Measurements from ENCODE around the gene RTL5. TPM values are rescaled to one million over a fixed set of nuclear protein-coding genes. Genes with fewer than 3 reads are reported as not detected.
A peak's percentile ranks its signal among the peaks of the same experiment; 100 is the strongest.

The RTL5 gene
- total and polyA plus RNA-seq, 9 donors, result 3.6 to 17.6 (median 14.4) TPM

DNA sequence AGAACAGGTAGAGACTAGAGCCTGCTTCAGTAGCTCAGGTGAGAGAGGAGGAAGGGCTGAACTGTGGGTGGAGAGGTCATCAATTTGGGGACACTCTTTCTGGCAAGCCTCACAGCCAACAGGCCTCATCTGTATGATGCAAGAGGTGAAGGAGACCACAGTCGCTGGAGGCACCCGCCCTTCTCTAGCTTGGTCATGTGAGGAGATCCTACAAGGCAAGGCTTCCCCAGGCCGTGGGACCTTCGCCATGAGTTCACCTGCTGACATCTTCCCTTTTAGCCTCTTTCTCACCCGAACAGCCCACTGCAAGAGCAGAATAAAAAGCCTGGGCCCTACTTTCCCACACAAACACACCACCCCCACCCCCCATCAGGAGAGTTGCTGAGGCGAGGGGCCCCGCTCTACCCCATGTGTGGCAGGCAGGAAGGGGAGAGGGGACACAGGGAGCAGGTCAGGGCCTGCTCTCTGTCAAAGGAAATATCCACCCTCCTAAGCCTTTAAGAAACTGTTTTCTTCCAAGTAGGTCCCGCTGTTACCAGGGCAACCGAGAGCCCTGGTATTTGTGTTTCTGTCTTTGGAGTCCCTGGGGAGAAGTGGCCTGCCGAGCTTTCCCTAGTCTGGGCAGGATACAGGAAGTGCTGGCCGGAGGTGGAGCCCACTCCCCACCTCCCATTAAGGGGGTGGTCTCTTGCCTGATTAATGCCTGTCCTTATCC is 8.1 kb downstream of the RTL5 start:
- no peak overlapping the region for H3K4me3 ChIP-seq
- DNase-seq, result peak in 1 of 5 donors; percentile 37
- no peak overlapping the region for H3K27ac ChIP-seq
- intact Hi-C loops (cut with DNase I), result no loop called here
- 59 to 77% (median 61%) methylated on average over 10 to 11 of the region's 11 CpGs for WGBS, 3 donors
- H3K36me3 ChIP-seq, result no peaks in the 10 kb centered on the region
- no peaks in the 10 kb centered on the region for H3K4me1 ChIP-seq (ENCODE audit: insufficient read depth)
- H3K27me3 ChIP-seq, result no peaks in the 10 kb centered on the region
- TF ChIP-seq POLR2A (IDR thresholded peaks at IDR 0.05), result no peak
- TF ChIP-seq, protein P1, sequence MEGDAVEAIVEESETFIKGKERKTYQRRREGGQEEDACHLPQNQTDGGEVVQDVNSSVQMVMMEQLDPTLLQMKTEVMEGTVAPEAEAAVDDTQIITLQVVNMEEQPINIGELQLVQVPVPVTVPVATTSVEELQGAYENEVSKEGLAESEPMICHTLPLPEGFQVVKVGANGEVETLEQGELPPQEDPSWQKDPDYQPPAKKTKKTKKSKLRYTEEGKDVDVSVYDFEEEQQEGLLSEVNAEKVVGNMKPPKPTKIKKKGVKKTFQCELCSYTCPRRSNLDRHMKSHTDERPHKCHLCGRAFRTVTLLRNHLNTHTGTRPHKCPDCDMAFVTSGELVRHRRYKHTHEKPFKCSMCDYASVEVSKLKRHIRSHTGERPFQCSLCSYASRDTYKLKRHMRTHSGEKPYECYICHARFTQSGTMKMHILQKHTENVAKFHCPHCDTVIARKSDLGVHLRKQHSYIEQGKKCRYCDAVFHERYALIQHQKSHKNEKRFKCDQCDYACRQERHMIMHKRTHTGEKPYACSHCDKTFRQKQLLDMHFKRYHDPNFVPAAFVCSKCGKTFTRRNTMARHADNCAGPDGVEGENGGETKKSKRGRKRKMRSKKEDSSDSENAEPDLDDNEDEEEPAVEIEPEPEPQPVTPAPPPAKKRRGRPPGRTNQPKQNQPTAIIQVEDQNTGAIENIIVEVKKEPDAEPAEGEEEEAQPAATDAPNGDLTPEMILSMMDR (IDR thresholded peaks at IDR 0.05), result no peak
- no peak for TF ChIP-seq EP300 (IDR thresholded peaks at IDR 0.05)
- no peaks in the 10 kb centered on the region for H3K9me3 ChIP-seq

GRCh38 chrX:72122621-72123337 is 8.9 kb downstream of the RTL5 start:
- no peak for TF ChIP-seq EP300 (IDR thresholded peaks at IDR 0.05)
- TF ChIP-seq POLR2A (IDR thresholded peaks at IDR 0.05), result no peak
- TF ChIP-seq, protein P1 (IDR thresholded peaks at IDR 0.05), result no peak
- DNase-seq, result no peak
- WGBS, 3 donors, result 71 to 73% (median 71%) methylated on average over 6 of the region's 6 CpGs
- no peaks in the 10 kb centered on the region for H3K4me1 ChIP-seq (ENCODE audit: insufficient read depth)
- H3K27me3 ChIP-seq, result no peaks in the 10 kb centered on the region
- no peak overlapping the region for H3K27ac ChIP-seq
- H3K36me3 ChIP-seq, result no peaks in the 10 kb centered on the region
- no peaks in the 10 kb centered on the region for H3K9me3 ChIP-seq
- intact Hi-C loops (cut with DNase I), result no loop called here
- H3K4me3 ChIP-seq, result no peak overlapping the region

- Histone ChIP-seq H3K9me3 (no peaks in the 10 kb centered on the region), H3K4me3 (no peak overlapping the region), H3K27me3 (no peaks in the 10 kb centered on the region), H3K4me1 (ENCODE audit: insufficient read depth) (no peaks in the 10 kb centered on the region), H3K36me3 (no peaks in the 10 kb centered on the region), H3K27ac (no peak overlapping the region)
- 31 to 51% (median 39%) methylated on average over 3 of the region's 3 CpGs for WGBS, 3 donors
- no peak for TF ChIP-seq POLR2A (IDR thresholded peaks at IDR 0.05)
- TF ChIP-seq, protein P1 (IDR thresholded peaks at IDR 0.05), result no peak
- no peak for TF ChIP-seq EP300 (IDR thresholded peaks at IDR 0.05)
- intact Hi-C loops (cut with DNase I), result no loop called here
- peak in 1 of 5 donors; percentile 57 for DNase-seq
Observed at GRCh38 chrX:72121383-72121782, 10.3 kb downstream of the RTL5 start.

DNA sequence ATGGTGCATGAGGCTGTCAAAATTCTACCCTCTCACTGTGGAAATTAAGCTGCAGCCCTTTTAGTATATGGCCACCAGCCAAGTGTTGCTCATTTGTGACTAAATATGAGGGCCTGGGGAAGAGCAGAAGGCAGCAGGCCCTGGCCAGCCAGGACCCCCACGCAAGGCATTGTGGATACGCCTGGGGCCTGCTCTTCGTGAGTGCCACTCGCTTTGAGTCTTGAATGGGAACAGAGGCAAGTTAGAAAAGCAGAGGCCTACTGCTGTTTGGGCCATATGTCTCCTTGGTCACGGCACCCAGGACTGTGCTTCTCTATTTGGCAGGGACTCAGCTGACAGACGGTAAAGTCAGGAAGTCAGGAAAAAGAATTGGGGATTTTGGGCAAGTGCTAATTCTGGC is 10.9 kb downstream of the RTL5 start:
- no peak for TF ChIP-seq POLR2A (IDR thresholded peaks at IDR 0.05)
- TF ChIP-seq, protein P1 (IDR thresholded peaks at IDR 0.05), result no peak
- no peak for TF ChIP-seq EP300 (IDR thresholded peaks at IDR 0.05)
- Histone ChIP-seq H3K27me3 (no peaks in the 10 kb centered on the region), H3K36me3 (no peaks in the 10 kb centered on the region), H3K4me1 (ENCODE audit: insufficient read depth) (no peaks in the 10 kb centered on the region), H3K4me3 (no peak overlapping the region), H3K9me3 (no peaks in the 10 kb centered on the region), H3K27ac (no peak overlapping the region)
- intact Hi-C loops (cut with DNase I), result no loop called here
- no peak for DNase-seq
- 76 to 84% (median 81%) methylated on average over 6 of the region's 6 CpGs for WGBS, 3 donors
